GM19452 (cell line): ENCODE results near the gene ETV6.
"Not testable (repeated sequence)": the region's sequence is repeated elsewhere in the genome, so short reads cannot be mapped to it uniquely, and the experiment has no call there.

Experiments
- ATAC-seq: cut with Tn5 transposase; IDR thresholded peaks from one replicate; pipeline ENCODE4 v1.9.1; 2021; ENCODE audit not compliant: unreplicated experiment

Gene ETV6

GRCh38 chr12:11649413-11650285 lies at the start of gene ETV6:
TSS of gene ETV6 (plus strand) at chr12:11649674. CDS start at chr12:11650128, 454 bp downstream.
- peak; percentile 45 for ATAC-seq

DNA sequence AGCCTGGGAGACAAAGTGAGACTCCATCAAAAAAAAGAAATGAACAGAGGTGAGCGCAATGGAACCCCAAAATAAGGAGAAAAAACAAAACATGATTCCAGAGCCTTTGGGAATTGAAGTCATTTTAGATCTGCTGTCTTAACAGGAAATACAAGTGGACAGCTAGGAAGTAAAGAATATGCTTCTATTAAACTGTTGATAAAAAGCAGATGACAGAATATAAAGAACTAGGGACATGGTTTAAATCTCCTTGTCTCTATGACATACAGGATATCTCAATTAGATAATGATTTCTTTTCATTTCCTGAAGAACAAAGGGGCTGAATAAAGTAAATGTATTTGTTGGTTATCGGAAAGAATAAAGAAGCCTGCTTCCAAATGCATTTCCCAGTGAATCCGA lies 49.3 kb upstream of the ETV6 start:
- no peak for ATAC-seq

GRCh38 chr12:11601647-11602046 lies 47.8 kb upstream of the ETV6 start:
- no peak for ATAC-seq

DNA sequence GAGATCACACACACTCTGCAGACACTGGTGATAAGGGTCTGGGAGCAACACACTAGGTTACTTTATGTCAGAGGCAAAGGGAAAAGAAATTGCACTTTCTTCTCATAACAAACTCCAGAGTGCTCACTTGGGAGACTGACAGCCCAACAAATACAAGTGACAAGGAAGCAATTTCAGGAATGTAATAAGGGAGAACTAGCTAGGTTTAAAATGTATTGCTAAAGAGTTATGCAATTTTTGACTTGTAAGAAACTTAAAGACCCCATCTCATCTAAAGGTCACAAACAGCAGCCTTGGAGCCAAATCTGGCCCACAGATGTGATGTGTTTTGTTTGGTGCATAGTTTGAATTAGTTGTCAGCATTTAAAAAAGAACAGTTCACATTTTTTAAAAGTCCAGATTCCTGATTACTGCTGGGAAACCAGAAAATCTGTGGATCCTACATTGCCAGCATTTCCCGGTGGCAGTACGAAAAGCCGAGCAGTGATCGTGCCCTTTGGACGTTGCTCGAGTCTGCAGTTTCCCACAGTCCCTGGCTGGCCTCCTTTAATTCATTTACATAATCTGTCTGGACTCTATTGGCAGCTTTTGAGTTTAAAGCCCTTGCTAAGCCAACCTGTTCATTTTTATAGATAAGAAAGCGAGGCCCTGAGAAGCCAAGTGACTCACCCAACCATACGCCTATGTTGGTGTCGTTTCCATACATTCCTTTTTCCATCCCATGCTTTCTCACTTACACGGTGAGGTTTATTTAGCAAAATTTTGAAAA lies 42.0 kb upstream of the ETV6 start:
- no peak for ATAC-seq

GRCh38 chr12:11609045-11609444 lies 40.4 kb upstream of the ETV6 start:
- no peak for ATAC-seq

DNA sequence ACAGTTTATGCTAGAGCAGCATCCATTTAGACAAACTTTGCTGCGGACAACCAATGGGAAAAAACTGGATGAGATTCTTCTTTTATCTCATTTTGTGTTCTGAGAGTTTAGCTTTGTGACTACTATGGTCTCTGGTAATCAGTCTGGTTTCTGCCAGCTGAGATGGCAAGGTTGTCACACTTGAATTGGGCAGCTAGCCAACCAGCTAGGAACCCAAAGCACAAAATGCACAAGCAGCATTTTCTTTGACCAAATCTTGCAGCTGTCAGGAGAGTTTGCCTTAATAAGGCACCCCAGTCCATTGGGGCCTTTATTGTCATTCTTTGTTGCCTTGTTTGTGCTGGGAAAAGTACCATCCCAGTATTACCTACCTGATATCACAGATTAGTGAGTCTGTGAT lies 34.0 kb upstream of the ETV6 start:
- ATAC-seq: no peak

GRCh38 chr12:11618046-11618445 lies 31.4 kb upstream of the ETV6 start:
- no peak for ATAC-seq

GRCh38 chr12:11621797-11622423 lies 27.6 kb upstream of the ETV6 start:
- ATAC-seq: no peak

GRCh38 chr12:11622876-11623281 lies 26.6 kb upstream of the ETV6 start:
- no peak for ATAC-seq

GRCh38 chr12:11623382-11623781 lies 26.1 kb upstream of the ETV6 start:
- no peak for ATAC-seq

GRCh38 chr12:11624116-11624515 lies 25.4 kb upstream of the ETV6 start:
- no peak for ATAC-seq

DNA sequence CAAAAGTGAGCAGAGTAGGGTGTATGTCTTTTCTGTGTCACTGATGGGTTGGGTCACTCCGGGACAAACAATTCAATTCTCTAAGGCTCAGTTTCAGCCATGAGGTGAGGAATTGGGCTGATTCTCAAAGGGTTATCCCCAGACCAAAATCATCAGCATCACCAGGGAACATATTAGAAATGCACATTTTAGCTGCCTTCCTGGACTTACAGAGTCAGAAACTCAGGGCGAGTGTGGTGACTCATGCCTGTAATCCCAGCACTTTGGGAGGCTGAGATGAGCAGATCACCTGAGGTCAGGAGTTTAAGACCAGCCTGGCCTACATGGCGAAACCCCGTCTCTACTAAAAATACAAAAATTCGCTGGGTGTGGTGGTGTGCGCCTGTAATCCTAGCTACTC lies 21.8 kb upstream of the ETV6 start:
- ATAC-seq: not testable (repeated sequence)

- ATAC-seq: no peak
Measured at GRCh38 chr12:11628353-11628752, 21.1 kb upstream of the ETV6 start.

DNA sequence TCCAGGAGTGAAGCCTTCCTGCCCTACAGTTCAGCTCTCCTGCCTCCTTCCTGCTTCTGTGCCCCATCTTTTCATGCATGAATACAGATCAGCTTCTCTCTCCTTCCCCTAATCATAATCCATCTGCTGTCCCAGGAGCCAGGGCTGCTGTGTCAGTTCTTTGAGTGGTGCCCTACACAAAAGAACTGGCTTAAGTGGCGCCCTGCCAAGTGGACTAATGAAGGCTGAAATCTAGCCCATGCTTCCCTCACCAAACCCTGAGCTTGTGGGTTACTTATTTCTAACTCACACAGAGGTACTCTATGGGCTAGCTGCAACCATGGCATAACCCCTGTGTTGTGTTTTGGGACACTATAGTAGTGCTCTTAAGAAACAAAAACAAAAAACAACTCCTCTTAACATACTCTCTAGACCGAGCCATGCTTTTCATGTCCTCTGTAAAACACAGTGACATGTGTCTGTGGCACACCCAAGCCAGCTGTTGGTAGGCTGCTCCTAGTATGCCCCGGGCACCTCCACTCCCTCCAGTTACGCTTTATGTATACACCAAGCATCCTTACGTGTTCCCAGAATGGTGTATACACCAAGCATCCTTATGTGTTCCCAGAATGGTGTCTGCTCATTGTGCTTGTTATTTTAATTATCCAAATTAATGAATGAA lies 19.3 kb upstream of the ETV6 start:
- no peak for ATAC-seq

- ATAC-seq: no peak
Measured at GRCh38 chr12:11631288-11631687, 18.2 kb upstream of the ETV6 start.

DNA sequence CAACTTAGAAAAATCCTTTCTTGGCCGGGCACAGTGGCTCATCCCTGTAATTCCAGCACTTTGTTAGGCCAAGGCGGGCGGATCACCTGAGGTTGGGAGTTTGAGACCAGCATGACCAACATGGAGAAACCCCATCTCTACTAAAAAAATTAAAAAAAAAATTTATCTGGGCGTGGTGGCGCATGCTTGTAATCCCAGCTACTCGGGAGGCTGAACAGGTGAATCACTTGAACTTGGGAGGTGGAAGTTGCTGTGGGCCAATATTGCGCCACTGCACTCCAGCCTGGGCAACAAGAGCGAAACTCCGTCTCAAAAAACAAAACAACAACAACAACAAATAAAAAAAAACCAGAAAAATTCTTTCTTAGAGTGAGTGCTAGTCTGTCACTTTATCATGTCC lies 17.6 kb upstream of the ETV6 start:
- ATAC-seq: not testable (repeated sequence)

DNA sequence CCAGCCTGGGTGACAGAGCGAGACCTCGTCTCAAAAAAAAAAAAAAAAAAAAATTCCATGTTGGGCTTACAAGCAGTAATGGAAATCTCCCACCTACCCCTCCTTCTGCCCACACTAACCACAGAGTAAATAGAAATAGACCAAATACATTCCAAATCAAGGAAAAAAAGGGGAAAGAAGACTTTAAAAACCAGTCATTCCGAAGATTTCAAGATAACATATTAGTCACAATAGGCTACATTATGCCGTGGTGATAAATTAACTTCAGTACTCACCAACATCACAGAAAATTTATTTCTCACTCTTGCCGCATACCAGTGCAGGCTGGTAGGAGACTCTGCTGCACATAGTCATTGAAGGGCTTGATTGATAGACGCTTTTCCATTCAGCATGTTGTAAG lies 15.5 kb upstream of the ETV6 start:
- ATAC-seq: no peak

- ATAC-seq: no peak
Measured at GRCh38 chr12:11635341-11635740, 14.1 kb upstream of the ETV6 start.

DNA sequence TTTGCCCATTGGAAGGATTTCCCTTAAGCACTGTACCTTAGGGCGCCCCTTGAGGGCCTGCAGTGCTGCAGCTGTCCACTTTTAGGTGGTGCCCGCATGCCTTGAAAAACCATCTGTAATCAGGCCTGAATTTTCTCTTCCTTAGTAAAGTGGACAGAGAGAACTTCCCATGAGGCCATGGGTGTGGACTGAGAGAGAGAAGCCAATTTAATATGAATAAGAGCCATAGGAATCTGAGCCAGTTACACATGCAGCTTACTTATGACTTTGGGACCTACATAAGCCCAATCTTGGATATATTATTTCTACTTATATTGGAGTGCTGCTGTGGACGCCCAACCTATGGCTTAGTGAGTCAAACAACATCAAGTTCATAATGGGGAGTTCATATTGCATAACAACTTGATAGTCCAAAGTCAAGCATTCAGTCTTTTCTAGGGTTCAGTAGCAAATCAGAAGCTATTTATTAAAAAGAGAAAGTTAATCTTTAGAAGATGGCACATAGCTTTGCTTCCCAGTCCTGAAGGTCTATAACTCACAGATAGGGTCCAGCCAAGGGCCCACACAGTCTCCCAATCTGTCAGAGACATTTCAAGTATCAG lies 11.1 kb upstream of the ETV6 start:
- ATAC-seq: no peak

DNA sequence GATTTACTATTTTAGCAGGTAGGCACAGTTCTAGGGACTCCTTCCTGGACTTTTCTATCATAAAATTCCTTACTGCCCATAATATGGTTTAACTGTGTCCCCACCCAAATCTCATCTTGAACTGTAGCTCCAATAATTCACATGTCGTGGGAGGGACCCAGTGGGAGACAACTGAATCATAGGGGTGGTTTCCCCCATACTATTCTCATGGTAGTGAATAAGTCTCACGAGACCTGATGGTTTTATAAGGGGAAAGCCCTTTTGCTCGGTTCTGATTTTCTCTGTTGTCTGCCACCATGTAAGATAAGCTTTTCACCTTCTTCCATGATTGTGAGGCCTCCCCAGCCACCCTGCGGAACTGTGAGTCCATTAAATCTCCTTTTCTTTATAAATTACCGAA lies 10.0 kb upstream of the ETV6 start:
- ATAC-seq: no peak

DNA sequence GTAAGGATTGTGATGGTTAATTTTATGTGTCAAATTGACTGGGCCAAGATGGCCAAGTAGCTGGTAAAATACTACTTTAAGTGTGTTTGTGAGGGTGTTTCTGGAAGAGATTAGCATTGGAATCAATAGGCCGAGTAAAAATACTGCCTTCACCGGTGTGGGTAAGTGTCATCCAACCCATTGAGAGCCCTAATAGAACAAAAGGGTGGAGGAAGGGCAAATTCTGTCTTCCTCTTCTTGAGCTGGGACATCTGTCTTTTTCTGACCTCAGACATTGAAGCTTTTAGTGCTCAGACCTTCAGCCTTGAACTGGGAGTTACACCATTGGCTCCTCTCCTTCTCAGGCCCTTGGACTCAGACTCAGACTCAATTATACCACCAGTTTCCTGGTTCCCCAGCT lies 8.0 kb upstream of the ETV6 start:
- ATAC-seq: no peak
